Type B pancreatic cell (in vitro differentiated cells): ENCODE data around the gene RAMAC. TPM values are rescaled to one million over a fixed set of nuclear protein-coding genes. Genes with fewer than 3 reads are reported as not detected.

ENCODE experiments used
- DNase-seq: peaks from one replicate; pipeline ENCODE4 v3.0.0; 2021; ENCODE audit warnings: mixed read lengths; ENCODE audit not compliant: unreplicated experiment; ENCODE audit errors: extremely low spot score
- H3K27ac Mint-ChIP-seq: 2 replicates; pipeline ENCODE4 v1.8.0; 2021; ENCODE audit warnings: mild to moderate bottlenecking, mixed read lengths
- H3K27me3 Mint-ChIP-seq: 2 replicates; pipeline ENCODE4 v1.8.0; 2021; ENCODE audit warnings: mixed read lengths
- H3K36me3 Mint-ChIP-seq: 2 replicates; pipeline ENCODE4 v1.8.0; 2021; ENCODE audit warnings: mixed read lengths
- H3K4me1 Mint-ChIP-seq: one replicate; pipeline ENCODE4 v1.8.0; 2021; ENCODE audit warnings: mixed read lengths; ENCODE audit not compliant: unreplicated experiment
- H3K4me3 Mint-ChIP-seq: 2 replicates; pipeline ENCODE4 v1.8.0; 2021; ENCODE audit warnings: mild to moderate bottlenecking, mixed read lengths
- H3K9me3 Mint-ChIP-seq: 2 replicates; pipeline ENCODE4 v1.8.0; 2021; ENCODE audit warnings: mixed read lengths
- CTCF ChIP-seq: fragments of 200-600 bp; sonication (generic); conservative IDR thresholded peaks from 2 replicates; pipeline ENCODE4 v1.5.0; 2021; ENCODE audit warnings: antibody characterized with exemption, mild to moderate bottlenecking
- total RNA-seq: library from RNA; stranded (reverse); gene quantifications from 2 replicates; pipeline ENCODE4 v1.2.1, GENCODE V29; 2021; ENCODE audit warnings: low replicate concordance

Gene RAMAC
- total RNA-seq, 1 donor from 2014 or later = 31.1 TPM

- no peak overlapping the region for H3K27ac Mint-ChIP-seq
These were observed 8.9 kb upstream of the RAMAC start for GRCh38 chr15:82977076-82977475.

GRCh38 chr15:82978438-82978837 lies 7.6 kb upstream of the RAMAC start:
- H3K27me3 Mint-ChIP-seq = no peaks in the 10 kb centered on the region
- peaks cover 4% of the 10 kb centered on the region for H3K36me3 Mint-ChIP-seq
- peaks cover 3% of the 10 kb centered on the region for H3K4me1 Mint-ChIP-seq
- no peak overlapping the region for H3K27ac Mint-ChIP-seq
- no peak for DNase-seq
- TF ChIP-seq CTCF = no peak
- no peaks in the 10 kb centered on the region for H3K9me3 Mint-ChIP-seq
- no peak overlapping the region for H3K4me3 Mint-ChIP-seq

More at GRCh38 chr15:82977076-82977475, 8.9 kb upstream of the RAMAC start:
- Mint-ChIP-seq H3K36me3 (peaks cover 4% of the 10 kb centered on the region), H3K27me3 (no peaks in the 10 kb centered on the region), H3K9me3 (no peaks in the 10 kb centered on the region), H3K4me3 (no peak overlapping the region), H3K4me1 (peaks cover 3% of the 10 kb centered on the region)
- DNase-seq = no peak
- TF ChIP-seq CTCF = no peak

- Mint-ChIP-seq H3K36me3 (peaks cover 4% of the 10 kb centered on the region), H3K4me3 (no peak overlapping the region), H3K9me3 (no peaks in the 10 kb centered on the region), H3K27ac (no peak overlapping the region), H3K27me3 (no peaks in the 10 kb centered on the region), H3K4me1 (peaks cover 4% of the 10 kb centered on the region)
- no peak for TF ChIP-seq CTCF
- DNase-seq = no peak
These were observed 6.3 kb upstream of the RAMAC start for GRCh38 chr15:82979726-82980125.

- Mint-ChIP-seq H3K4me3 (no peak overlapping the region), H3K4me1 (peaks cover 12% of the 10 kb centered on the region), H3K27me3 (no peaks in the 10 kb centered on the region), H3K36me3 (peaks cover 6% of the 10 kb centered on the region), H3K9me3 (no peaks in the 10 kb centered on the region), H3K27ac (no peak overlapping the region)
- TF ChIP-seq CTCF = no peak
- no peak for DNase-seq
These were observed 5.0 kb upstream of the RAMAC start for GRCh38 chr15:82980981-82981380.

GRCh38 chr15:82986442-82986780 lies 401 bp downstream of the RAMAC start:
- no peaks in the 10 kb centered on the region for H3K9me3 Mint-ChIP-seq
- H3K4me3 Mint-ChIP-seq = peak overlapping the region; percentile 100
- H3K27me3 Mint-ChIP-seq = no peaks in the 10 kb centered on the region
- DNase-seq = no peak
- TF ChIP-seq CTCF = no peak
- H3K27ac Mint-ChIP-seq = peak overlapping the region; percentile 96
- peaks cover 17% of the 10 kb centered on the region for H3K4me1 Mint-ChIP-seq
- H3K36me3 Mint-ChIP-seq = peaks cover 11% of the 10 kb centered on the region

GRCh38 chr15:82992436-82992998 lies 6.5 kb downstream of the RAMAC start:
- no peak for DNase-seq
- Mint-ChIP-seq H3K36me3 (peaks cover 5% of the 10 kb centered on the region), H3K27me3 (no peaks in the 10 kb centered on the region), H3K4me3 (no peak overlapping the region), H3K4me1 (peaks cover under 1% of the 10 kb centered on the region), H3K27ac (no peak overlapping the region), H3K9me3 (no peaks in the 10 kb centered on the region)
- TF ChIP-seq CTCF = no peak
